Lower leg skin (tissue), 4 donors: ENCODE results near the gene DUSP2. TPM values are rescaled to one million over a fixed set of nuclear protein-coding genes. Genes with fewer than 3 reads are reported as not detected.

Experiments
- DNase-seq, 2 donors: peaks; one replicate each; pipeline ENCODE4 v3.0.0-alpha.2; 2019; ENCODE audit warnings: low spot score in 2 of 2
- H3K4me3 ChIP-seq: fragments of 200-600 bp; sonication (generic); 2 replicates; pipeline ENCODE4 v1.5.1; 2017; ENCODE audit warnings: mild to moderate bottlenecking, low read depth; ENCODE audit not compliant: poor library complexity, severe bottlenecking
- CTCF ChIP-seq, 3 donors: fragments of 450-650 bp; IDR thresholded peaks; one replicate each; pipeline ENCODE4 v1.5.1; 2016; ENCODE audit warnings: antibody characterized with exemption in 3 of 3, mild to moderate bottlenecking in 3 of 3, moderate library complexity in 2 of 3
- POLR2A ChIP-seq, 2 donors: fragments of 450-650 bp; IDR thresholded peaks; one replicate each; pipeline ENCODE4 v1.6.1; 2016 to 2017; ENCODE audit warnings: antibody characterized with exemption in 2 of 2, mild to moderate bottlenecking in 1 of 2, moderate library complexity in 1 of 2
- WGBS, 2 donors: methylation state at CpG; one replicate each; pipeline ENCODE4 v1.1.5; 2018; 5-methylcytosine and 5-hydroxymethylcytosine counted together
- intact Hi-C: fragments of 100-400 bp; cut with DNase I; formaldehyde crosslinking; loops from one replicate; pipeline ENCODE4 v1.15.0; 2023; ENCODE audit warnings: low total_unique reads
- total RNA-seq, 4 donors: library from RNA; depleted of rRNA; stranded (reverse); fragments of >200 nt; gene quantifications; one replicate each; pipeline ENCODE4 v1.1.0, GENCODE V29; 2016

Gene DUSP2
- total RNA-seq, 4 donors from 2014 or later, result 39.3 to 57.0 (median 48.8) TPM

GRCh38 chr2:96159084-96159830, 14.0 kb upstream of the DUSP2 start:
- no peak for DNase-seq
- TF ChIP-seq POLR2A (IDR thresholded peaks at IDR 0.05), result no peak
- TF ChIP-seq CTCF (IDR thresholded peaks at IDR 0.05), result no peak
- 84 to 89% methylated on average over 17 of the region's 17 CpGs for WGBS, 2 donors
- intact Hi-C loops, result no loop called here
- H3K4me3 ChIP-seq, result no peak overlapping the region

GRCh38 chr2:96158554-96158940, 13.3 kb upstream of the DUSP2 start:
- 88 to 90% methylated on average over 14 of the region's 14 CpGs for WGBS, 2 donors
- no peak overlapping the region for H3K4me3 ChIP-seq
- TF ChIP-seq CTCF (IDR thresholded peaks at IDR 0.05) (no peak), POLR2A (IDR thresholded peaks at IDR 0.05) (no peak)
- no peak for DNase-seq
- intact Hi-C loops, result no loop called here

- TF ChIP-seq POLR2A (IDR thresholded peaks at IDR 0.05) (no peak), CTCF (IDR thresholded peaks at IDR 0.05) (no peak)
- no peak for DNase-seq
- intact Hi-C loops, result no loop called here
- WGBS, 2 donors, result 58 to 75% methylated on average over 16 to 19 of the region's 19 CpGs
- H3K4me3 ChIP-seq, result no peak overlapping the region
Measured at GRCh38 chr2:96157649-96158553, 12.7 kb upstream of the DUSP2 start.

GRCh38 chr2:96156926-96157648, 11.8 kb upstream of the DUSP2 start:
- intact Hi-C loops, result no loop called here
- 89 to 93% methylated on average over 5 of the region's 5 CpGs for WGBS, 2 donors
- TF ChIP-seq POLR2A (IDR thresholded peaks at IDR 0.05), result no peak
- no peak overlapping the region for H3K4me3 ChIP-seq
- no peak for DNase-seq

GRCh38 chr2:96156011-96156820, 11.0 kb upstream of the DUSP2 start:
- H3K4me3 ChIP-seq, result no peak overlapping the region
- TF ChIP-seq CTCF (IDR thresholded peaks at IDR 0.05) (no peak), POLR2A (IDR thresholded peaks at IDR 0.05) (no peak)
- DNase-seq, result no peak
- intact Hi-C loops, result no loop called here
- WGBS, 2 donors, result 85 to 86% methylated on average over 10 of the region's 10 CpGs
